ENCODE data around the gene VSIG10. TPM values are rescaled to one million over a fixed set of nuclear protein-coding genes. Genes with fewer than 3 reads are reported as not detected.

The VSIG10 gene
- total and polyA plus RNA-seq, 8 donors = 8.3 to 300 (median 23.1) TPM

DNA sequence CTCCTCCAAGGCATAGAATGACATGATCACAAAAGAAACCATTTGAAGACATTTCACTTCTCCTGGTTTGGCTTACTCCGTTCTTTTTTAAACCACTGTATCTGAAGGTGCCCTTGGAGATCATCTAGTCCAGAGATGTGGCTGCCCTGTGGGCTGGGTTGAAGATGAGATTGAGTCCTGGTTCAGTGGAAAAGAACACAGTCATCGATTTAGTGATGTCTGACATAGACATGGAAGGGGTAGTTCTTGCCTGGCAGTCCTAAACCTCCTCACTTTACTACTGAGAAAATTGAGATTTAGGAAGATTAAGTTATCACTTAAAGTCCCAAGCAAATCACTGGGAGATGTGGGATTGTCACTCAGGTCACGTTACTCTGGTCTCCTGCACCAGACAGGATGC lies 2.8 kb downstream of the VSIG10 start:
- DNase-seq = no peak
- intact Hi-C loops (cut with DNase I; ENCODE audit: low total_unique reads) = no loop called here
- 90 to 96% (median 94%) methylated on average over 3 of the region's 3 CpGs for WGBS, 5 donors
- peaks cover 0 to 31% (median 26%) of the 10 kb centered on the region in 4 donors for H3K4me1 ChIP-seq
- no peak overlapping the region for H3K27ac ChIP-seq
- no peaks in the 10 kb centered on the region for H3K9me3 ChIP-seq
- no peak overlapping the region for H3K4me3 ChIP-seq
- H3K27me3 ChIP-seq = no peaks in the 10 kb centered on the region
- no peaks in the 10 kb centered on the region for H3K36me3 ChIP-seq
- TF ChIP-seq EP300 (IDR thresholded peaks at IDR 0.05) (no peak), POLR2A (IDR thresholded peaks at IDR 0.05) (no peak), POLR2AphosphoS5 (IDR thresholded peaks at IDR 0.05) (no peak)
- TF ChIP-seq, protein P1, sequence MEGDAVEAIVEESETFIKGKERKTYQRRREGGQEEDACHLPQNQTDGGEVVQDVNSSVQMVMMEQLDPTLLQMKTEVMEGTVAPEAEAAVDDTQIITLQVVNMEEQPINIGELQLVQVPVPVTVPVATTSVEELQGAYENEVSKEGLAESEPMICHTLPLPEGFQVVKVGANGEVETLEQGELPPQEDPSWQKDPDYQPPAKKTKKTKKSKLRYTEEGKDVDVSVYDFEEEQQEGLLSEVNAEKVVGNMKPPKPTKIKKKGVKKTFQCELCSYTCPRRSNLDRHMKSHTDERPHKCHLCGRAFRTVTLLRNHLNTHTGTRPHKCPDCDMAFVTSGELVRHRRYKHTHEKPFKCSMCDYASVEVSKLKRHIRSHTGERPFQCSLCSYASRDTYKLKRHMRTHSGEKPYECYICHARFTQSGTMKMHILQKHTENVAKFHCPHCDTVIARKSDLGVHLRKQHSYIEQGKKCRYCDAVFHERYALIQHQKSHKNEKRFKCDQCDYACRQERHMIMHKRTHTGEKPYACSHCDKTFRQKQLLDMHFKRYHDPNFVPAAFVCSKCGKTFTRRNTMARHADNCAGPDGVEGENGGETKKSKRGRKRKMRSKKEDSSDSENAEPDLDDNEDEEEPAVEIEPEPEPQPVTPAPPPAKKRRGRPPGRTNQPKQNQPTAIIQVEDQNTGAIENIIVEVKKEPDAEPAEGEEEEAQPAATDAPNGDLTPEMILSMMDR (IDR thresholded peaks at IDR 0.05) = no peak

DNA sequence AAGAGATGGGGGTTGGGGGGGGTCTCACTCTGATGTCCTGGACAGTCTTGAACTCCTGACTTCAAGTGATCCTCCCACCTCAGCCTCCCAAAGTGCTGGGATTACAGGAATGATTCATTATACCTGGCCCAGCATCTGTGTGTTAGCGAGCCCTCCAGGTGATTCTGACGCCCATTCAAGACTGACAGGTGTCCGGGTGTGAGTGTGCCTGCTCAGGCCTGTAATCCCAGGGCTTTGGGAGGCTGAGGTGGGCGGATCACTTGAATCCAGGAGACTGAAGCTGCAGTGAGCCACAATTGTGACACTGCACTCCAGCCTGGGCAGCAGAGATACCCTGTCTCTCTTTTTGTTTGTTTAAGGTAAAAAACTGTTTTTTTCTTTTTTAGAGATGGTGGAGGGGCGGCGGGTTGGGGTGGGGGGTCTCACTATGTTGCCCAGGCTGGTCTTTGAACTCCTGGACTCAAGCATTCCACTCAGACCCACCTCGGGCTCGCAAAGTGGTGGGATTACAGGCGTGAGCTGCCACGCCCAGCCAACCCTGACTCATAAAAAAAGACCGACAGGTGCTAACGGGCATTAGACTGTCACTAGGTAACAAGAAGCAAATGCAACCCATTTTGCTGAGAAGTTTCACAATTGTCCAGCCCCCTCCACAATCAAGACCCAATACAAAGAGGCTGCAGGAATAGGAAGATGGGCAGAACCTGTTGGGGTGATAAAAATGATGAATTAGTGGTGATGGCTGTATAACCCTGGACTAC lies 4.7 kb downstream of the VSIG10 start:
- WGBS, 5 donors = 68 to 90% (median 89%) methylated on average over 12 of the region's 12 CpGs

DNA sequence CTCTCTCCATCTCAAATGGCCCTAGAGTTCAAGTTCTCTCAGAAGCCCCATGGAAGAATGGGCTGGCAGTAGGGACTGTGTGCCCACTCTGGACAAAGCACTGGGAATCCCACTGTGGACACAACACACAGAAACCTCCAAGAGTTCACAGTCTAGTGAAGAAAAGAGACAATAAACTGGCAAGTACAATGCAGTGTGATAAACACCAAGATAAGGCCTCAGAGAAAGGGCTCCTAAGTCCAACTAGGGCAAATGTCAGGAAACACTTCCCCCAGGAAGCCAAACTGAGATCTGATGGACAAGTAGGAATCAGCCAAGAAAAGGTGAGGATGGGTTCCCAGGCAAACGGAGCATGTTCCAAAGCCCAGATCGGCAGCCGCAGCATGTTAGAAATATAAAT lies 5.4 kb downstream of the VSIG10 start:
- Histone ChIP-seq H3K27me3 (no peaks in the 10 kb centered on the region), H3K4me1 (peaks cover 0 to 22% (median 17%) of the 10 kb centered on the region in 4 donors), H3K36me3 (peaks cover 0 to 21% (median 9%) of the 10 kb centered on the region in 4 donors), H3K27ac (no peak overlapping the region), H3K9me3 (no peaks in the 10 kb centered on the region), H3K4me3 (no peak overlapping the region)
- TF ChIP-seq POLR2AphosphoS5 (IDR thresholded peaks at IDR 0.05) = no peak
- 76 to 85% (median 79%) methylated on average over 3 of the region's 3 CpGs for WGBS, 5 donors
- intact Hi-C loops (cut with DNase I; ENCODE audit: low total_unique reads) = no loop called here
- DNase-seq = no peak

More for the DNA sequence above, 4.7 kb downstream of the VSIG10 start:
- TF ChIP-seq EP300 (IDR thresholded peaks at IDR 0.05) = no peak
- no peak for TF ChIP-seq POLR2A (IDR thresholded peaks at IDR 0.05)
- TF ChIP-seq, protein P1 (IDR thresholded peaks at IDR 0.05) = no peak
- no peak for TF ChIP-seq POLR2AphosphoS5 (IDR thresholded peaks at IDR 0.05)
- Histone ChIP-seq H3K27ac (no peak overlapping the region), H3K4me1 (peaks cover 0 to 24% (median 19%) of the 10 kb centered on the region in 4 donors), H3K4me3 (no peak overlapping the region), H3K27me3 (no peaks in the 10 kb centered on the region), H3K36me3 (peaks cover 0 to 14% (median 9%) of the 10 kb centered on the region in 4 donors), H3K9me3 (no peaks in the 10 kb centered on the region)
- no peak for DNase-seq
- intact Hi-C loops (cut with DNase I; ENCODE audit: low total_unique reads) = no loop called here

DNA sequence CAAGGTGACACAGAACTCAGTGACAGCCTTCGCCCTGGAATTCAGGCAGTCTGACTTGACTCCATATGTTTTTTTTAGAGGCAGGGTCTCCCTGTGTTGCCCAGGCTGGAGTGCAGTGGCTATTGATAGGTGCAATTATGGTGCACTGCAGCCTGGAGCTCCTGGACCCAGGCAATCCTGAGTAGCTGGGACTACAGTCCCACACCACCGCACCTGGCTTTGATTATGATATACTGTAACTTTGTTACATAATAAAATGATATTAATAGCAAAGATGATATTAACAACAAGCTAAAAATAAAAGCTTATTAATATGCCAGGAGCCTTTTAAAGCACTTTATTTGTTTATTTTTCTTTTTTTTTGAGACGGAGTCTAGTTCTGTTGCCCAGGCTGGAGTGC lies 9.8 kb downstream of the VSIG10 start:
- no peaks in the 10 kb centered on the region for H3K27me3 ChIP-seq
- WGBS, 5 donors = 82 to 95% (median 92%) methylated on average over 3 of the region's 3 CpGs
- DNase-seq = no peak
- H3K9me3 ChIP-seq = no peaks in the 10 kb centered on the region
- peaks cover 0 to 60% (median 34%) of the 10 kb centered on the region in 4 donors for H3K36me3 ChIP-seq
- no peak overlapping the region for H3K27ac ChIP-seq
- no peak overlapping the region for H3K4me3 ChIP-seq
- TF ChIP-seq, protein P1 (IDR thresholded peaks at IDR 0.05) = no peak
- no peak for TF ChIP-seq POLR2AphosphoS5 (IDR thresholded peaks at IDR 0.05)
- no peak for TF ChIP-seq EP300 (IDR thresholded peaks at IDR 0.05)
- no peak for TF ChIP-seq POLR2A (IDR thresholded peaks at IDR 0.05)
- peaks cover 0 to 8% (median 2%) of the 10 kb centered on the region in 4 donors for H3K4me1 ChIP-seq
- intact Hi-C loops (cut with DNase I; ENCODE audit: low total_unique reads) = no loop called here

DNA sequence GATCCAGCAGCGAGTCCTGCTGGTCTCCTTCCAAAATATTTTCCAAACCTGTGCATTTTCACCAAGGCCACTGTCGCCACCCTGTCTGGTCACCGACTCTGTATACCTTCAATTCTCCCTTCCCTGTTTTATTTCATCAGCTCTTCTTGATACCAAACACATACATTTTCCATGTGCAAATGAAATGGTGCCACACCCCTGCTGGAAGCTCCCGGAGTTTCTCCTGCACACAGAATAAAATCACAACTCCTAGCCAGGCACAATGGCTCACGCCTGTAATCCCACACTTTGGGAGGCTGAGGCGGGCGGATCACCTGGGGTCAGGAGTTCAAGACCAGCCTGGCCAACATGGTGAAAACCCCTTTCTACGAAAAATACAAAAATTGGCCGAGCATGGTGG lies 14.0 kb downstream of the VSIG10 start:
- TF ChIP-seq POLR2A (IDR thresholded peaks at IDR 0.05) (no peak), EP300 (IDR thresholded peaks at IDR 0.05) (no peak), POLR2AphosphoS5 (IDR thresholded peaks at IDR 0.05) (no peak)
- TF ChIP-seq, protein P1 (IDR thresholded peaks at IDR 0.05) = no peak
- H3K4me1 ChIP-seq = no peaks in the 10 kb centered on the region
- no peak overlapping the region for H3K27ac ChIP-seq
- H3K36me3 ChIP-seq = peaks cover 0 to 53% (median 30%) of the 10 kb centered on the region in 4 donors
- intact Hi-C loops (cut with DNase I; ENCODE audit: low total_unique reads) = no loop called here
- DNase-seq = no peak
- no peak overlapping the region for H3K4me3 ChIP-seq
- H3K27me3 ChIP-seq = no peaks in the 10 kb centered on the region
- WGBS, 5 donors = 86 to 94% (median 90%) methylated on average over 9 of the region's 9 CpGs
- no peaks in the 10 kb centered on the region for H3K9me3 ChIP-seq
